DMS79 (cell line): ENCODE results near the gene GALNT16.
"Not testable (repeated sequence)": the region's sequence is repeated elsewhere in the genome, so short reads cannot be mapped to it uniquely, and the experiment has no call there.

Source experiments
- DNase-seq: peaks from one replicate; lab custom pipeline; 2025; lab: John Stamatoyannopoulos, UW

Gene GALNT16

DNA sequence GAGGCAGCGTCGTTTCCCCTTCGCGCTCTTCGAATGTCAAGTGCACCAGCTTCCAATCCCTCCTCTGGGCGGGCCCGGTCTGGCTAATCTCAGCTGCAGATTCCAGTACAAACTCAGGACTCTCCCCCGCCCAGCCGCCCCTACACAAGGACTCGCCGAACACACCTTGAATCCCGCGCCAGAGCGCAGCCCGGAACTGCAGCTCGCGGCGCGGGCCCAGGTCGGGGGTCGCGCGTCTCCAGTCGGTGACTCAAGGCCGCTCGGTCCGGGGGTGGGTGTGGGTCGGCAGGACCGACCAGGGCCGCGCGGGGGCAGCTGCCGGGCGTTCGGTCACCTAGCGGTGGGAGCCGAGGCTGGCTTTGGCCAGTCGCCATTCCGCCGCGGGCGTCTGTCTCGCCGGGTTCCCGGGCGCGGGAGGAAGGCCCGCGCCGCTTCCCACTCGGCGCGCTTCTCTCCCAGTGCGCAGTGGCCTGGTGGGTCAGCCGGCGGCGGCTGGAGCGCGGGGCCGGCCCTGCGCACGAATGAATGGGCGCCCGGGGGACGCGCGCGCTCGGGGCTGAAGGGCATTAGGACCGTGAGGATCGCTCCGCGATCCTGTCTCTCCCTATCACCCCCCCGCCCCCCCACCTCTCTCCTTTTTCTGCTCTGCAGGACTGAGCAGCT lies at the start of gene GALNT16:
Gene GALNT16 (plus strand): TSS at position 632 of the 663 bp plus-strand sequence. CDS start 133 bp downstream, outside the sequence.
- DNase-seq = peak; percentile 69

DNA sequence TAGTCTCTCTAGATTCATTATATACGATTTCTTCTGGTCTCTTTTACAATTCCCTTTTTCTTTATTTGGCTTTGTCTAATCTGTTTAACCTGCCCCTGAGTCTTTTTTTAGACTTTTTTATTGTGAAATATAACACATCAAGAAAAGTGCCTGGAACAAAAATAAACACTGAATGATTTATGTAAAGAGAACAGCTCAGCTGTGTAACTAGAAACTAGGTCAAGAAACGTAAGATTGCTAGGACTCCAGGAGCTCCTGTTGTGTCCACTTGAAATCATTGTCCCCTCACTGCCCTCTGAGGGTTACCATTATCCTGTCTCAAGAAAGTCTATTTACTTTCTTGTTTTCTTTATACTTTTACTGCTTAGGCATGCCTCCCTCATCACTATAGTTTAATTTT lies 45.6 kb upstream of the GALNT16 start:
- DNase-seq = no peak

DNA sequence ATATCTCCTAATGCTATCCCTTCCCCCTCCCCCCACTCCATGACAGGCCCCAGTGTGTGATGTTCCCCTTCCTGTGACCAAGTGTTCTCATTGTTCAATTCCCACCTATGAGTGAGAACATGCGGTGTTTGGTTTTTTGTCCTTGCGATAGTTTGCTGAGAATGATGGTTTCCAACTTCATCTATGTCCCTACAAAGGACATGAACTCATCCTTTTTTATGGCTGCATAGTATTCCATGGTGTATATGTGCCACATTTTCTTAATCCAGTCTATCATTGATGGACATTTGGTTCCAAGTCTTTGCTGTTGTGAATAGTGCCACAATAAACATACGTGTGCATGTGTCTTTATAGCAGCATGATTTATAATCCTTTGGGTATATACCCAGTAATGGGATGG lies 42.3 kb upstream of the GALNT16 start:
- DNase-seq = not testable (repeated sequence)

DNA sequence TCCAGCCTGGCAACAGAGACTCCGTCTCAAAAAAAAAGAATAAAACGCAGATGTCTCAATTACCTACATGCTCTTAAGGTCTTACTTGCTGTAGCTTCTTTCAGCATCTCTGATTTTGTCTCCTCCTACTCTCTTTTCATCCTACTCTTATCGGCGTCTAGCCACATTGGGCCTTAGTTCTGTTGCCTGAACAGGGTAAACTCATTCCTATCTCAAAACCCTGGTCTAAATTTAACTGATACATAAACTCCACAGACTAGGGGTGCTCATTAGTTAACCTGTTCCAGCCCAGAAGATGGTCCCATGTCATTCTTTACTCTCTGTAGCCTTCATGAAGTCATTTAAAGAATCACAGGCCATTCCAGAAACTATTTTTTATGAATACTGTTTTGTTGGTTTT lies 35.0 kb upstream of the GALNT16 start:
- no peak for DNase-seq

DNA sequence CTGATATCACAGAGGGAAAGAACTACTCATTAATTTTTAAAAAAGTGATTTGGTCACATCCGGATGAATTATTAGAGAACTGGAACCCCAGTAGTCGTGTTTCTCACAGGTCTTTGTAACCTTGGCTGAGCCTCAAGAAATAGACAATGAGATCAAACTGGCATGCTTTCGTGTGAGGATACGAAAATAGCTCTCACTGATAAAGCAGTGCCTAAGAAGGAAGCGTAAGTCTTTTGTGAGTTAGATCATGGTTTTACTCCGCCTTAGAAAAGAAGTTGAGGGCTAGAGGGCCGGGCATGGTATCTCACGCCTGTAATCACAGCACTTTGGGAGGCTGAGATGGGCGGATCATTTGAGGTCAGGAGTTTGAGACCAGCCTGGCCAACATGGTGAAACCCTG lies 33.8 kb upstream of the GALNT16 start:
- DNase-seq = no peak

DNA sequence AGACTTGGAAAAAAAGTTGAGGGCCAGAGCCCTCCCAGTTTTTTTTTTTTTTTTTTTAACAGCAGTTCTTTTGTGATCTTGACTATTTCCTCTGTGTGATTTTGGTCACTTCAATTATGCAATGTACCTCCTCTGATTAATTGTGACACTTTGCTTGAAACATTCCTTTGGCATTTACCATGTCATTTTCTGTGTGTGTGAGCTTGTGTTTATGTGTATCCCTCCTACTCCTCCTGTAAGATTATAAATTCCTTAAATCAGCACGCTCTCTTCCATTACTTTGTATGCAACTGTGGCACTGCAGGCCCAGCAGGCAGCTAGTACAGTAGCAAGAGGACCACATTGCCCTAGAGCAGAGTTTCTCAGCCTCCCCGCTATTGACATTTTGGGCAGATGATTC lies 33.2 kb upstream of the GALNT16 start:
- no peak for DNase-seq

DNA sequence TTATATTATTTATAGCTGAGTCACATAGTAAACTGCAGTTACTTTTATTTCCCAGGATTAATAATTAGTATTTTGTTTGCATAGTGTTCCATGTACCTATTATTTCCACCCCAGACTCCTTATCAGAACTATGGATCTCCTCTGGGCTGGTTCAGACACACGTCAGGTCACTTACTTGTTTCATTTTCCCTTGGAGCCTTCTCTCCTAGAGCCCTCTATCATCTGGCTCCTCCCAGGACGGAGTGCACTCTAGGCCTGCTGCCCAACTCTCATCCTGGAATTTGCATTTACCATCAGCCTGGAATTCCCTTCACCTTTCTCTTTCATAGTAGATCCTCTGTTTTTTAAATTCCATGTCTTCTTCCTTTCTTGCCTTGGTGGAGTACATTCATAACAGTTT lies 28.5 kb upstream of the GALNT16 start:
- DNase-seq = no peak

DNA sequence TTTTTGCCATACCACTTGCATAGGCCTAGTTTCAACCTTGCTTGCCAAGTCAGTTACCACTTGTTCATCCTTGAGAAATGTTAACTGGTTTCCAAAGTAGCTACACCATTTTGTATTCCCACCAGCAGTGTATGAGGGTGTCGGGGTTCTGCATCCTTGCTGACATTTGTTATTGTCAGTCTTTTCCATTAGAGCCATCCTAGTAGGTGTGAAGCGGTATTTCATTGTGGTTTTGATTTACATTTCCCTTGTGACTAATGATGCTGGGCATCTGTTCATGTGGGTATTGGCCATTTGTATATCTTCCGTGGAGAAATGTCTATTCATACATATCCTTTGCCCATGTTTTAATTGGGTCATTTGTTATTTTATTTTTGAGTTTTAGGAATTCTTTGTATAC lies 27.6 kb upstream of the GALNT16 start:
- DNase-seq = no peak

DNA sequence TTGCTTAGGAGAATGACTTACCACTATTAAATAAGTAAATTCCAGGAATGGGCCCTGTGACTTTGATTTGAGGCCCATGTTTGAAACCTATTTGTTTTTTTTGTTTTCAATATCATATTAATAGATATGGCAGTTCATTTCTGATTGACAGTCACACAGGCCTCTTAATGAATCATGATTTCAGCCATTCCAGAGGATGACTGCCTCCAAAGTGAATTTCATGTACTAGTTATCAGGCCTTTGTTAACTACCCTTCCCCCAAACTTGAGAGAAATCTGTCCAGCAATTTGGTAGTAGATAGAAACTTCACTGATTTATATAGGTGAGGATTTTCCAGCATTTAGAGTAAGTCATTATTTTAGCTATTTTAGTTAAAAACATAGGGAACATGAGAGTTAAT lies 25.9 kb upstream of the GALNT16 start:
- DNase-seq = no peak

DNA sequence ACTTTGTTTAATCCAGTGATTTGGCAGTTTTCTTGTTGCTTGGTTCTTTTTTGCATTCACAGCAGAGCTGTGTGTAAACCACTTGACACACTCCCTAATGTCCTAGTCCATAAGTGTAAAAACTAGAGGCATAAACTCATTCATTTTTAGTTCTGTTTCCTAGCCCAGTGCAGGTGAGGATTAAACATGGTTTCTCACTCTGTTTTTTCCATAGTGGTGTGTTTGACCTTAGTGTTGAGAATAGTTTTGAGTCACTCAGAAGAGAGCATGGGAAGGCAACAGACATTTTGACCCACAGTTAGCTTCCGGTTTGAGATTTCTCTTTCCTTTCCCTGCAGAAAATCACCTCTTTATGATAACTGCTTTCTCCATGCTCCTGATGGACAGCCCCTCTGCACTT lies 24.2 kb upstream of the GALNT16 start:
- DNase-seq = no peak

DNA sequence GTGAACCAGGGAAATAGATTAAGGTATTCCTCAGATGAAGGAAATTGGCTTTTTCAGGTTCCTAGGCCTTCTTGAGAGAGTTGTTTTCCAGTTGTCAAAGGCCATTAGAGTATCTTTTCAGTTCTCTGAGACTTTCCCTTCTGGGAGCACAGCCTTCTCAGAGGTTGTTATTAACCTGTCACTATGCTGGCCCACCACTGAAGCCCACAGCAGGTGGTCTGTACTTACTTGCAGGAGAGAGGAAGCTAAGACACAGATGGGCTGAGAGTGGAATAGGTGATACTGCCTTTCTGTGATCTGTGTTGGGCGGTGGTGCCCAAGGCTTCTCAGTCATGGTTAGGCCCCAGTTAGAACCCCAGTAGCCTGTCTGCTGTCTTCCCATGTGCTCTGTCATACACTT lies 22.8 kb upstream of the GALNT16 start:
- DNase-seq = no peak

DNA sequence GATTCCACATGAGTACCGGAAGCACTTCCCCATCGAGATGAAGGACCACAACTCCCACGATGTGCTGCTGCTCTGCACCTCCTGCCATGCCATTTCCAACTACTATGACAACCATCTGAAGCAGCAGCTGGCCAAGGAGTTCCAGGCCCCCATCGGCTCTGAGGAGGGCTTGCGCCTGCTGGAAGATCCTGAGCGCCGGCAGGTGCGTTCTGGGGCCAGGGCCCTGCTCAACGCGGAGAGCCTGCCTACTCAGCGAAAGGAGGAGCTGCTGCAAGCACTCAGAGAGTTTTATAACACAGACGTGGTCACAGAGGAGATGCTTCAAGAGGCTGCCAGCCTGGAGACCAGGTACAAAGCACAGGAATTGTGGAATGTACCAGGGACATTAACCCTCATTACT lies 22.4 kb upstream of the GALNT16 start:
- DNase-seq = peak; percentile 50

DNA sequence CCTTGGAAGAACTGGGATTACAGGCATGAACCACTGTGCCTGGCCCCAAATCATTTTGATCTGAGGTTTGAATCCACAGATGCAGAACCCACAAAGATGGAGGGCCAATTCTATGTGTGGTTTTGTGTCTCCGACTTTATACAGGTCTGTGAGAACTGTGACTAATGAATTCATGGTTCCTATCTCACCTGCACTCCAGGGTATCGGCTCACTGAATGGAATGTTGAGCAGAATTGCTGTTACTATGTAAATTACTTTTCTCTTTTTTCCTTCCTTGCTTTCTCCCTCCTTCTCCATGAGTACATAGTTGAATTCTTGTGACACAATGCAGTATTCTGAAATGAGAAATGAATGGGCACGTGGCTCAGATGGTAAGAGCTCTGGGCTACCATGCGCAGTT lies 21.1 kb upstream of the GALNT16 start:
- no peak for DNase-seq

DNA sequence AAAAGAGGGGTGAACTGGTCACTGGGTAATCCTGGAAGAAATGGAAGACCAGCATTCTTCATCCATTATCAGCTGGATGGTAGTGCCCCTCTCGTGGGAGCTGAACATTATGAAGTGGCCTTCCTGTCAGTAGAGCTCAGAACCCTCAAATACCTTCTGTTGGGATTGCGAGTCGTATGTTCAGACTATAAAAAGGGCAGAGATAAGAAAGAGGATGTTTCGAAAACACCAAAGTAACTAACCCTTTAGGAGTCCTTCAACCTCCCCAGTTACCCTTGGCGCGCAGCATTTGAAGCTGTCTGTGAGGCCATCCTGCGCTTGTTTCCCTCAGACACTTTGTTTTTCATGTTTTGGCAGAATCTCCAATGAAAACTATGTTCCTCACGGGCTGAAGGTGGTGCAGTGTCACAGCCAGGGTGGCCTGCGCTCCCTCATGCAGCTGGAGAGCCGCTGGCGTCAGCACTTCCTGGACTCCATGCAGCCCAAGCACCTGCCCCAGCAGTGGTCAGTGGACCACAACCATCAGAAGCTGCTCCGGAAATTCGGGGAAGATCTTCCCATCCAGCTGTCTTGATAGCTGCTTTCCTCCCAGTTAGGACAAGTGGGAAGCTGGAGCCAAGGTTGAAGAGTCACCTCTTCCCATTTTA lies 19.3 kb upstream of the GALNT16 start:
- DNase-seq = no peak

DNA sequence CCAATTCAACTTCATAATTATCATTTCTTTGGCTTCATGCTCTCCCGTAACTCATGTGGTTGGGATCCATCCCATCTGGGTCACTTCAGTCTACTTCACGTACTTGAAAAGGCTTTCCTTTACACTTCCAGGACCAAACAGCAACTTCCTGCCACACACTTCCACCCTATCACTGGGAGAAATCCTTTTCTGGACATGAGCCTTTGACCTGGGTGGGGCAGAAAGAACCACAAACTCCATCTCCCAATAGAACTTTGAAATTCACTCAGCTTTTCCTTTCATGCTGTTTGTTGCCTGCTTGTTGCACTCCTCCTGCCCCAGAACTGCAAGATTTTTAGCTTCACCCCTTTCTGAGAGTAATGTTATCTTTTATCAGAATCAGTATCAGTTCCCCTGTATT lies 18.4 kb upstream of the GALNT16 start:
- DNase-seq = no peak

DNA sequence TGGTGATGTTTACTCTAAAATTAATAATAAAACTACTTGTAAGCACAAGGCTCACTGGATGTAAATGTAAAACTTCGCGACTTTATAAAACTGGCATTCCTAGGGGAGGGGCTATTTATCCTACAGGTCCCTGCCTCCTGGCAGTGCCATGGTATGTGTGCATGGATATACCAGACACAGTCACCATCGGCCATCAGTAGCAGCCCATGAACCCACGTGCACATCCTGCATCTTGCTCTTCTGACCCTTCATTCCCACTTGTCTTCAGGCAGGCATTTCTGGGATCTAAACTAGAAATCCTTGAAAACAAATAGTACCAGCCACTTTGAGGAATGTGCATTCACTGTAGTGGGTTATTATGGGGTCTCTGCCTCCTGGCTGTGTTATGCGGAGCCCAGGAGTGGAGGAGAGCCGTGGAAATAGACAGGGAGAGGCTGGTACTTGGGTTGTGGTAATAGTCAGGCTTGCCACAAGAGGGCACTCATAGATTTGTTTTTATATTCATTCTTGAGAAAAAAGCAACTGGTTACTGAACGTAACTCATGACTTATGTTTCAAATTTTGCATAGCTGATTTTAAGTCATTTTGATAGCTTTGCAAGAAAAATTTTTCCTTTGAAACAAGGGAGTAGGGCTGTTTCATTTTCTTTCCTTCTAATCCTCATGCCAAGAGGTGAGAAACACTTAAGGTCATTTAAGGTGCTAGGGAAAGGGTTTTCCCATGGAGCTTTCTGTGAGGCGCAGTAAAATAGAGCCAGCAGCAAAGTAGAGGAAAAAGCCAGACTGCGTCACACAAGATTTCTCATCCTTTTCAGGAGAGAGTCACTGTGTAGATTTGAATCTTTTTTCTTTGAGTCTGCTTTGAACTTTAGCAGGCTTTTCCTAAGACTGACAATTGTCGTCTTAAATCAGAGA lies 17.4 kb upstream of the GALNT16 start:
- DNase-seq = peak; percentile 48

DNA sequence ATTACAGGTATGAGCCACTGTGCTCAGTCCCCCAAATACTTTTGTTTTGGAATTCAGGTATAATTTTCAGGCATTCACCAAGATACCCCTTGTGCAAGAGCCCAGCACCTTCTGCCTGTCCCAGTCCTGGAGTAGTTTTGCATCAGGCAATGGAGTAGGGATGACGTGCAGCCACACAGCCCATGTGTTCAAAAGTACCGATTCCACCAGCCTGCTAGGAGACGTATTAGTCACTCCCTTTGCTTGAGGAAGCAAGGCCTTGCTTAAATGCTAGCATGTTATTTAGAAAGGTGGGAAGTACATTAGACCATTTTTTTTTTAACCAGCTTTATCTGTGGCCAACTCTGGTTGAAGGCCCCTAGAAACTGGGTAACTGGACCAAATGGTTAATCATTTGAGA lies 15.0 kb upstream of the GALNT16 start:
- DNase-seq = no peak

DNA sequence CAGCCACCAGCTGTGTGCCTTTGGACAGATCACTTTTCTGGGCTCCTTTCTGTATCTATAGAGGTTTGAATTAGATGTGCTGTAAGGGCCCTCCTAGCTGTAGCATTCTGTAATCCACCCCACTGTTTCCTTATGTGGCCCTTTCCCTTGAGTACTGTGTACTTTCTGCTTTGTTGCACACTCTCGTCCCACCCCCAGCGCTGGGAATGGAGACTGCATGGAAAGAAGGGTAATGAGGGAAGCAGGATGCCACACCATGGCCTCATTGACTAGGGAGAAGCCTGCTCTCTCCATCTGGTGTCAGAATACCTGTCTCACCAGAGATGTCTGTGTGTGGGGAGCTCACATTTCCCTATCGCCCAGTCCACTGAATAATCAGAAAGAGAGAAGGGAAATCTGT lies 13.6 kb upstream of the GALNT16 start:
- peak; percentile 28 for DNase-seq

DNA sequence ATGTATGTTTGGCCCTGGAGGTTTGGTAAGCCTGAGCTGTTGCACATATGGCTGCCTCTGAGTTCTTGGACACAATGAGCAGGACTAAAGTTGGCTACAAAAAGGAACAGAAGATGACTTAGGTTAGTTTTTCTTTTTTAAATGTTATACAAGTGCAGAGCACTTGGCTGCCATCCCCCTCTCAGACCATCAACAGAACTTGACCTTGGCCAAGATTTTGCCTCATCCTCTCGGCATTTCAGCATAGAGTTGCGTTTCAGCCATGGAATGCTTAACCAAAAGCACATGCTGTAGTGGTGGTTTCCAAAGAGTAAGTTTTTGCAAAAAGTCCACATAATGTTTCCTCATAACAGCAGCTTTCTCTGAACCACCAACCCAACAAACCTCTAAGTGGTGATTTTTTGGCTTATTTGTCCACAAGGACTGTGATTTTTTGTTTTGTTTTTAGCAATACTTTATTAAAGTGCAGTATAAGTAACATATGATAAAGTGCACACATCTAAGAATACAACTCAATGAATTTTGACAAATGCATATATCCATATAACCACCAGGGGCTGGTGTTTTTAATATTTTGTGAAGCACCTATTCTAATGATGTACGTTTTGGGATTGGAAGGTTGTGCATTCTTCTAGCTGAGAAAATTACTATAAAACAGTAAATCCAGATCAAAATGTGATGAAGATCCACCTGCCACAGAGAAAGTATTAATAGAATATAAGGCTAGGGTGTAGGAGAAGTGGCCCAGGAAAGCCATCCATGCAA lies 12.1 kb upstream of the GALNT16 start:
- DNase-seq = no peak

DNA sequence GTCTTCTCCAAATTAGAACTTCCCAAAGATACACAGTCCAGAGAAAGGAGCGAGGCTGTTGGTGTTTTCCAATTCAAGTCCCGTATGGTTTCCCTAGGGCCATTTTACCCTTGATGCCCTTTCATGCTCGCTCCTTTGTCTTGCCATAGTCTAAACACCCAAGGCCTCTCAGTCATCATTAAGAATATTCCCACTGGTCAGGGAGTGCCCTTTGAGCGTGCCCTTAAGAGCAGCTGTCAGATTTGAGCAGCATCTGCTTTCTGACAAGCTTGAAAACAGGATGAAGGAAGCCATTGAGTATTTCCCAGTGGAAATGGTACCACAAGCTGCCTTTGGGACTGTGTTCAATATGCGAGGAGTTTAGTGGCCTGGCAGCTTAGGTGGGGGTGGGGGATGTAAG lies 10.4 kb upstream of the GALNT16 start:
- DNase-seq = no peak

DNA sequence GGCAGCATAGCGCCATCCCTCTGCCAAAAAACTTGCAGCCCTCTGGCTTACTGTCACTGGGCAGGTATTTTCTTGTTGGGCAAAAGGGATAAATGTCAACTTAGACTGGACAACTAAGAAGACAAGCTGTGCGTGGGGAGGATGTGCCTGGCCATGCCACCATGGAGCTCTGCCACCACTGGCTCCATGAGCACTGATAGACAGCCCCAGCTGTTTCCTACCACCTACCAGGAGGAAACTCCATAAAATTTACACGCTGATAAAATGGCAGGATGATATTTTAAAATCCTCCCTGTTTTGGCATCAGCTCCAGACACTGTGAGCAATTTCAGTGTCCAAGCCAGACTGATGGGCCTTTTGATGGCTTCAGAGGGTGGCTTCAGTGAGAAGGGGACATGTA lies 7.1 kb upstream of the GALNT16 start:
- no peak for DNase-seq

DNA sequence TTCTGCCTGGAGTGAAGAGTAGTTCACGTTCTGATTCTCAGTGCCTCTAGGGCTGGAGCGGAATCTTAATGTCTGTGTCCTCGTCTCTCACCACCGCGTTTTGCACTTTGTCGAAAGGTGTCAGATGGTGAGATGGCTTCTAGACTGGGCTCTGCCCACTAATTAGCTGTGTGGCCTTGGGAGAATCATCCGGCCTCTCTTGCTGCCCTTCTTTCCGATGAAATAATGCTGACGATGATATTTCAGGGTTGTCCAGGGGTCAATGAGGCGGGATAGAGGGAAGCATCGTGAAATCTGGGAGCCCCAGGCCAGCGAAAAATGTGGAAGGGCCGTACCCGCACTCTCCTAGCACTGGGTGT lies 811 bp upstream of the GALNT16 start:
- no peak for DNase-seq
